BJ (cell line): ENCODE results near the gene RRAS2. TPM values are rescaled to one million over a fixed set of nuclear protein-coding genes. Genes with fewer than 3 reads are reported as not detected.

ENCODE experiments used
- CTCF ChIA-PET: fragments of 350-600 bp; formaldehyde crosslinking; extraction: SDS; loops from one replicate; lab custom pipeline; 2021; ENCODE audit warnings: antibody characterized with exemption, inconsistent platforms; lab: Yijun Ruan, JAX
- POLR2A ChIA-PET: fragments of 300-600 bp; sonication (Branson Sonifier 250); formaldehyde crosslinking; extraction: SDS; loops from one replicate; lab custom pipeline; 2021; ENCODE audit warnings: antibody characterized with exemption; lab: Charles Lee
- DNase-seq: peaks from one replicate; pipeline ENCODE4 v3.0.0-alpha.2; 2011; ENCODE audit warnings: low read depth
- H3K27me3 ChIP-seq: 2 replicates; pipeline ENCODE4 v1.6.0; 2011; ENCODE audit warnings: low read length; ENCODE audit not compliant: control insufficient read depth, insufficient read depth
- H3K36me3 ChIP-seq: 2 replicates; pipeline ENCODE4 v1.5.1; 2011; ENCODE audit warnings: low read length; ENCODE audit not compliant: control insufficient read depth, insufficient read depth
- H3K4me3 ChIP-seq: 2 replicates; pipeline ENCODE4 v1.5.1; 2011; ENCODE audit warnings: low read depth, mild to moderate bottlenecking, control low read depth, low read length
- polyA plus RNA-seq: library from polyadenylated mRNA; depleted of rRNA; stranded (reverse); fragments of >200 nt; gene quantifications from 2 replicates; pipeline ENCODE4 v1.2.3, GENCODE V29; 2011; rRNA removed
- TF ChIP-seq, protein P1 (sequence below): IDR thresholded peaks from 2 replicates; pipeline ENCODE4 v1.5.1; 2011; ENCODE audit warnings: low read depth, mild to moderate bottlenecking, control low read depth, inconsistent platforms, low read length, moderate library complexity; ENCODE audit not compliant: insufficient read depth

Gene RRAS2
- polyA plus RNA-seq, 1 experiment, result 29.1 TPM

DNA sequence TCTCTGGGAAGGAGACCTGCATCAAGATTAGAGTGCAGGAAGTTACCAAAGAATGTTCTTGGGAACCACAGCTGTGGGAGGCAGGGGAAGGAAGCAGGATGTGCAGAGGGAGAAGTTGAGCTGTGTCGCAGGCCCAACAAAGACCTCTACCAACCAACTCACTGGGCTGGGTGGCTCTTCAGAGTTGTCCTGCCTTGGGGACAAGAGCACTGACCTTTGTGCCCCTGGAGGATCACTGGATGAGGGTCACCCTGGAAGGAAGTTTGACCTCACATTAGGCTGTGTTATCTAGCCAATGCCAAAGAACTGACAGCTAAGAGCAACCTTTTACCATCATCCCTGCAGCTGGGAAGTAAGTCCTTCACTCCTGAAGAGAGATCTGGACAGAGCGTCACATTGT, 130.6 kb downstream of the RRAS2 start:
- ChIA-PET POLR2A (no interaction called here), CTCF (interaction anchor here (0.6 to 1.8 kb wide), 2 partner anchors 8 to 22 kb away, joined by 3 to 6 read pairs; no protein-coding TSS in a partner anchor)
- TF ChIP-seq, protein P1, sequence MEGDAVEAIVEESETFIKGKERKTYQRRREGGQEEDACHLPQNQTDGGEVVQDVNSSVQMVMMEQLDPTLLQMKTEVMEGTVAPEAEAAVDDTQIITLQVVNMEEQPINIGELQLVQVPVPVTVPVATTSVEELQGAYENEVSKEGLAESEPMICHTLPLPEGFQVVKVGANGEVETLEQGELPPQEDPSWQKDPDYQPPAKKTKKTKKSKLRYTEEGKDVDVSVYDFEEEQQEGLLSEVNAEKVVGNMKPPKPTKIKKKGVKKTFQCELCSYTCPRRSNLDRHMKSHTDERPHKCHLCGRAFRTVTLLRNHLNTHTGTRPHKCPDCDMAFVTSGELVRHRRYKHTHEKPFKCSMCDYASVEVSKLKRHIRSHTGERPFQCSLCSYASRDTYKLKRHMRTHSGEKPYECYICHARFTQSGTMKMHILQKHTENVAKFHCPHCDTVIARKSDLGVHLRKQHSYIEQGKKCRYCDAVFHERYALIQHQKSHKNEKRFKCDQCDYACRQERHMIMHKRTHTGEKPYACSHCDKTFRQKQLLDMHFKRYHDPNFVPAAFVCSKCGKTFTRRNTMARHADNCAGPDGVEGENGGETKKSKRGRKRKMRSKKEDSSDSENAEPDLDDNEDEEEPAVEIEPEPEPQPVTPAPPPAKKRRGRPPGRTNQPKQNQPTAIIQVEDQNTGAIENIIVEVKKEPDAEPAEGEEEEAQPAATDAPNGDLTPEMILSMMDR, result no peak
- Histone ChIP-seq H3K4me3 (no peak overlapping the region), H3K36me3 (no peaks in the 10 kb centered on the region), H3K27me3 (0 out of 2 replicates have a peak, but pooled peaks cover 3% of the 10 kb centered on the region)
- DNase-seq, result no peak

Other genes with a start within 250 kb of the RRAS2 start
- gene COPB1, start 140.6 kb upstream of the RRAS2 start, polyA plus RNA-seq, result 120 and 179 TPM in 2 replicates
- 108 and 169 TPM in 2 replicates for gene PSMA1, start 161.2 kb upstream of the RRAS2 start, polyA plus RNA-seq